GM23338 (cell line): ENCODE results near the gene COL16A1. TPM values are rescaled to one million over a fixed set of nuclear protein-coding genes. Genes with fewer than 3 reads are reported as not detected.

Experiments used
- ATAC-seq: fragments of 200-7000 bp; cut with Tn5 transposase; 3 replicates; pipeline ENCODE4 v1.9.1; 2020
- DNase-seq: peaks from one replicate; pipeline ENCODE4 v3.0.0-alpha.2; 2015; ENCODE audit warnings: low spot score
- H2AFZ ChIP-seq: fragments of 200-600 bp; sonication (generic); 2 replicates; pipeline ENCODE4 v1.8.0; 2016; ENCODE audit warnings: antibody characterized with exemption, mild to moderate bottlenecking, moderate library complexity
- H3F3A ChIP-seq: fragments of 200-600 bp; sonication (generic); replicated peaks from 2 replicates; pipeline ENCODE4 v1.8.0; 2017; ENCODE audit warnings: antibody characterized with exemption, mixed run types, low read depth
- H3K27ac ChIP-seq: fragments of 200-600 bp; sonication (generic); 2 replicates; pipeline ENCODE4 v1.6.1; 2016; ENCODE audit warnings: low read depth
- H3K27me3 ChIP-seq: fragments of 200-600 bp; sonication (generic); 2 replicates; pipeline ENCODE4 v1.8.0; 2016; ENCODE audit warnings: mild to moderate bottlenecking, mixed run types, moderate library complexity; ENCODE audit not compliant: insufficient read depth
- H3K36me3 ChIP-seq: fragments of 200-600 bp; sonication (generic); 2 replicates; pipeline ENCODE4 v1.8.0; 2016; ENCODE audit warnings: mild to moderate bottlenecking; ENCODE audit not compliant: insufficient read depth
- H3K4me1 ChIP-seq: fragments of 200-600 bp; sonication (generic); 2 replicates; pipeline ENCODE4 v1.8.0; 2016; ENCODE audit warnings: mild to moderate bottlenecking, moderate library complexity; ENCODE audit not compliant: insufficient read depth
- H3K4me2 ChIP-seq: fragments of 200-600 bp; sonication (generic); 2 replicates; pipeline ENCODE4 v1.7.1; 2017; ENCODE audit warnings: mixed run types
- H3K4me3 ChIP-seq: fragments of 200-600 bp; sonication (generic); 2 replicates; pipeline ENCODE4 v1.6.1; 2016; ENCODE audit warnings: mixed run types
- H3K79me2 ChIP-seq: fragments of 200-600 bp; sonication (generic); replicated peaks from 2 replicates; pipeline ENCODE4 v1.8.0; 2017; ENCODE audit warnings: mild to moderate bottlenecking; ENCODE audit not compliant: insufficient read depth
- H3K9me2 ChIP-seq: fragments of 200-600 bp; sonication (generic); 2 replicates; pipeline ENCODE4 v1.8.0; 2017; ENCODE audit not compliant: insufficient read depth
- H4K20me1 ChIP-seq: fragments of 200-600 bp; sonication (generic); replicated peaks from 2 replicates; pipeline ENCODE4 v1.8.0; 2017; ENCODE audit warnings: mild to moderate bottlenecking; ENCODE audit not compliant: insufficient read depth
- H3K27ac Mint-ChIP-seq: 2 replicates; pipeline ENCODE4 v1.8.0; 2020; ENCODE audit warnings: inconsistent platforms, mild to moderate bottlenecking, moderate library complexity, mixed read lengths
- H3K27me3 Mint-ChIP-seq: 3 replicates; pipeline ENCODE4 v1.8.0; 2022; ENCODE audit warnings: low read depth, mild to moderate bottlenecking, moderate library complexity, mixed read lengths, inconsistent platforms; ENCODE audit not compliant: insufficient read depth, poor library complexity
- H3K36me3 Mint-ChIP-seq: 3 replicates; pipeline ENCODE4 v1.8.0; 2021; ENCODE audit warnings: low read depth, mild to moderate bottlenecking, inconsistent platforms, moderate library complexity, mixed read lengths
- H3K4me1 Mint-ChIP-seq: 3 replicates; pipeline ENCODE4 v1.8.0; 2020; ENCODE audit warnings: mild to moderate bottlenecking, inconsistent platforms, mixed read lengths
- H3K4me3 Mint-ChIP-seq: 3 replicates; pipeline ENCODE4 v1.8.0; 2021; ENCODE audit warnings: moderate library complexity, mild to moderate bottlenecking, inconsistent platforms, mixed read lengths
- H3K9me3 Mint-ChIP-seq: 3 replicates; pipeline ENCODE4 v1.8.0; 2020; ENCODE audit warnings: moderate library complexity, mild to moderate bottlenecking, inconsistent platforms, mixed read lengths
- EZH2phosphoT487 ChIP-seq: fragments of 200-600 bp; sonication (generic); IDR thresholded peaks from one replicate; pipeline ENCODE4 v1.8.1; 2018; ENCODE audit warnings: antibody characterized with exemption; ENCODE audit not compliant: unreplicated experiment
- JUNB ChIP-seq: IDR thresholded peaks from one replicate; pipeline ENCODE4 v1.6.1; 2016; ENCODE audit warnings: antibody characterized with exemption; ENCODE audit not compliant: unreplicated experiment
- NANOG ChIP-seq: IDR thresholded peaks from 2 replicates; pipeline ENCODE4 v1.6.1; 2016; ENCODE audit warnings: antibody characterized with exemption, borderline replicate concordance
- POLR2AphosphoS5 ChIP-seq: IDR thresholded peaks from 2 replicates; pipeline ENCODE4 v1.6.1; 2016; ENCODE audit warnings: antibody characterized with exemption, low read depth
- STAT1 ChIP-seq: IDR thresholded peaks from one replicate; pipeline ENCODE4 v1.6.1; 2016; ENCODE audit warnings: antibody characterized with exemption; ENCODE audit not compliant: unreplicated experiment
- ZNF331 ChIP-seq: fragments of 250-450 bp; sonication (Bioruptor Pico); IDR thresholded peaks from 2 replicates; pipeline ENCODE4 v1.5.0; 2020; ENCODE audit warnings: low read depth, mild to moderate bottlenecking, moderate library complexity
- ZNF462 ChIP-seq: fragments of 250-450 bp; sonication (Bioruptor Pico); IDR thresholded peaks from 2 replicates; pipeline ENCODE4 v1.5.0; 2020; ENCODE audit warnings: mild to moderate bottlenecking, moderate library complexity
- polyA plus RNA-seq: library from polyadenylated mRNA; unstranded; fragments of >200 nt; fragmentation: Nextera tagmentation; extraction: Ambion mirVana; gene quantifications from 2 replicates; pipeline ENCODE4 v1.2.1, GENCODE V29; 2016
- total RNA-seq: library from RNA; depleted of rRNA; stranded (reverse); fragments of >200 nt; shearing (Covaris generic); gene quantifications from 2 replicates; pipeline ENCODE4 v1.2.3, GENCODE V29; 2014
- TF ChIP-seq, protein P1 (sequence below): IDR thresholded peaks from one replicate; pipeline ENCODE4 v1.6.1; 2018; ENCODE audit warnings: antibody characterized with exemption; ENCODE audit not compliant: unreplicated experiment

Gene COL16A1
- total and polyA plus RNA-seq, 2 experiments from 2014 or later, result 4.2 to 13.2 TPM

GRCh38 chr1:31736675-31737074 is 32.9 kb upstream of the COL16A1 start:
- H3K79me2 ChIP-seq, result no peaks in the 10 kb centered on the region
- 0 out of 2 replicates have a peak, but pooled peaks cover 4% of the 10 kb centered on the region for H3K4me1 ChIP-seq
- no peaks in the 10 kb centered on the region for H3K27me3 ChIP-seq
- TF ChIP-seq, protein P1, sequence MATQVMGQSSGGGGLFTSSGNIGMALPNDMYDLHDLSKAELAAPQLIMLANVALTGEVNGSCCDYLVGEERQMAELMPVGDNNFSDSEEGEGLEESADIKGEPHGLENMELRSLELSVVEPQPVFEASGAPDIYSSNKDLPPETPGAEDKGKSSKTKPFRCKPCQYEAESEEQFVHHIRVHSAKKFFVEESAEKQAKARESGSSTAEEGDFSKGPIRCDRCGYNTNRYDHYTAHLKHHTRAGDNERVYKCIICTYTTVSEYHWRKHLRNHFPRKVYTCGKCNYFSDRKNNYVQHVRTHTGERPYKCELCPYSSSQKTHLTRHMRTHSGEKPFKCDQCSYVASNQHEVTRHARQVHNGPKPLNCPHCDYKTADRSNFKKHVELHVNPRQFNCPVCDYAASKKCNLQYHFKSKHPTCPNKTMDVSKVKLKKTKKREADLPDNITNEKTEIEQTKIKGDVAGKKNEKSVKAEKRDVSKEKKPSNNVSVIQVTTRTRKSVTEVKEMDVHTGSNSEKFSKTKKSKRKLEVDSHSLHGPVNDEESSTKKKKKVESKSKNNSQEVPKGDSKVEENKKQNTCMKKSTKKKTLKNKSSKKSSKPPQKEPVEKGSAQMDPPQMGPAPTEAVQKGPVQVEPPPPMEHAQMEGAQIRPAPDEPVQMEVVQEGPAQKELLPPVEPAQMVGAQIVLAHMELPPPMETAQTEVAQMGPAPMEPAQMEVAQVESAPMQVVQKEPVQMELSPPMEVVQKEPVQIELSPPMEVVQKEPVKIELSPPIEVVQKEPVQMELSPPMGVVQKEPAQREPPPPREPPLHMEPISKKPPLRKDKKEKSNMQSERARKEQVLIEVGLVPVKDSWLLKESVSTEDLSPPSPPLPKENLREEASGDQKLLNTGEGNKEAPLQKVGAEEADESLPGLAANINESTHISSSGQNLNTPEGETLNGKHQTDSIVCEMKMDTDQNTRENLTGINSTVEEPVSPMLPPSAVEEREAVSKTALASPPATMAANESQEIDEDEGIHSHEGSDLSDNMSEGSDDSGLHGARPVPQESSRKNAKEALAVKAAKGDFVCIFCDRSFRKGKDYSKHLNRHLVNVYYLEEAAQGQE, result no peak
- no peak for TF ChIP-seq ZNF331 (CRISPR knock-in tag)
- TF ChIP-seq JUNB, result no peak
- no peak for TF ChIP-seq EZH2phosphoT487
- TF ChIP-seq NANOG, result no peak
- no peak for TF ChIP-seq ZNF462
- TF ChIP-seq STAT1, result no peak
- TF ChIP-seq POLR2AphosphoS5, result no peak
- Mint-ChIP-seq H3K27ac (no peak overlapping the region), H3K9me3 (no peaks in the 10 kb centered on the region), H3K4me1 (peaks cover 14% of the 10 kb centered on the region), H3K36me3 (no peaks in the 10 kb centered on the region; the same call in 2 of the 3 replicates), H3K27me3 (no peaks in the 10 kb centered on the region), H3K4me3 (no peak overlapping the region)
- H3K4me3 ChIP-seq, result no peak overlapping the region
- no peak overlapping the region for H3K27ac ChIP-seq
- no peaks in the 10 kb centered on the region for H4K20me1 ChIP-seq
- no peak overlapping the region for H2AFZ ChIP-seq
- H3K9me2 ChIP-seq, result no peaks in the 10 kb centered on the region
- no peak for ATAC-seq
- H3F3A ChIP-seq, result no peaks in the 10 kb centered on the region
- no peak overlapping the region for H3K4me2 ChIP-seq
- H3K36me3 ChIP-seq, result no peaks in the 10 kb centered on the region
- no peak for DNase-seq
